Psoas muscle (tissue), 8 donors: ENCODE measurements around the gene DMXL1. TPM values are rescaled to one million over a fixed set of nuclear protein-coding genes. Genes with fewer than 3 reads are reported as not detected.

Source experiments
- ATAC-seq, 4 donors: fragments of 200-7000 bp; cut with Tn5 transposase; one replicate each; pipeline ENCODE4 v1.9.1; 2020; ENCODE audit warnings: moderate library complexity in 3 of 4, mild to moderate bottlenecking in 2 of 4
- DNase-seq, 2 donors: peaks; one replicate each; pipeline ENCODE4 v3.0.0-alpha.2; 2020
- H3K27ac ChIP-seq: fragments of 200-600 bp; one replicate; pipeline ENCODE4 v1.8.0; 2022
- H3K27me3 ChIP-seq, 3 donors: fragments of 200-600 bp in 1 of 3; one replicate each; pipeline versions ENCODE4 v1.6.1 to v1.8.0; 2013 to 2022; ENCODE audit warnings: low read length in 2 of 3, mild to moderate bottlenecking in 2 of 3, moderate library complexity in 1 of 3; ENCODE audit not compliant: insufficient read depth in 3 of 3
- H3K36me3 ChIP-seq, 2 donors: fragments of 200-600 bp in 1 of 2; one replicate each; pipeline versions ENCODE4 v1.6.1 to v1.8.0; 2013 to 2022; ENCODE audit warnings: low read depth in 1 of 2, mild to moderate bottlenecking in 1 of 2, moderate library complexity in 1 of 2; ENCODE audit not compliant: insufficient read depth in 1 of 2
- H3K4me1 ChIP-seq: fragments of 200-600 bp; one replicate; pipeline ENCODE4 v1.8.0; 2022
- H3K4me3 ChIP-seq: fragments of 200-600 bp; one replicate; pipeline ENCODE4 v1.8.0; 2022; ENCODE audit warnings: mild to moderate bottlenecking
- H3K9me3 ChIP-seq: fragments of 200-600 bp; one replicate; pipeline ENCODE4 v1.8.0; 2022
- CTCF ChIP-seq: fragments of 200-600 bp; IDR thresholded peaks from one replicate; pipeline ENCODE4 v1.8.0; 2022; ENCODE audit warnings: antibody characterized with exemption
- WGBS, 3 donors: extraction: QIAGEN DNeasy Blood & Tissue Kit; methylation state at CpG; one replicate each; pipeline versions ENCODE4 v1.1.6 to v1.1.7; 2013; 5-methylcytosine and 5-hydroxymethylcytosine counted together
- intact Hi-C, 2 donors: fragments of 100-400 bp; cut with DNase I; formaldehyde crosslinking; loops; one replicate each; pipeline versions ENCODE4 v1.11.0 to v1.14.2; 2022
- polyA plus RNA-seq, 3 donors: library from polyadenylated mRNA; stranded (reverse); fragments of 200-250 nt; gene quantifications; one replicate each; pipeline ENCODE4 v1.2.3, GENCODE V29; 2013
- total RNA-seq, 4 donors: library from RNA; stranded (reverse); fragmentation: NEBNext Ultra II Directional in 2 of 4; extraction: Animal tissue kit (Norgen Biotek cat#: 25700) in 2 of 4; gene quantifications; one replicate each; pipeline versions ENCODE4 v1.2.1 to v1.2.4, GENCODE V29; 2021 to 2023
- donor health status: healthy with polysubstance abuse.
- donor health status: DM: no; HTN: no; CAD: no; lungs with moderate emphysema.
- donor health status: Bipolar disorder and iron deficiency.
- donor health status: healthy.
- donor health status: DM: yes; HTN: yes; CAD: no.
- donor health status: DM: no; HTN: no; CAD: no.
- donor health status: DM: no; HTN: no; CAD: no.
- donor health status: DM: yes; HTN: yes; CAD: no.

Gene DMXL1
- total and polyA plus RNA-seq, 7 donors, result 5.1 to 21.7 (median 15.7) TPM

- Histone ChIP-seq H3K9me3 (peaks cover 7% of the 10 kb centered on the region), H3K4me3 (no peak overlapping the region), H3K27ac (no peak overlapping the region), H3K27me3 (no peaks in the 10 kb centered on the region), H3K36me3 (peaks cover 0 to 7% of the 10 kb centered on the region in 2 donors), H3K4me1 (no peaks in the 10 kb centered on the region)
- intact Hi-C loops, result no loop called here
- 88 to 94% (median 91%) methylated on average over 5 of the region's 5 CpGs for WGBS, 3 donors
- no peak for TF ChIP-seq CTCF
- no peak for DNase-seq
- no peak for ATAC-seq
These were observed 184.9 kb downstream of the DMXL1 start for GRCh38 chr5:119255571-119256356.

GRCh38 chr5:119257613-119258012 lies 186.7 kb downstream of the DMXL1 start:
- intact Hi-C loops, result no loop called here
- Histone ChIP-seq H3K4me1 (no peaks in the 10 kb centered on the region), H3K27me3 (no peaks in the 10 kb centered on the region), H3K4me3 (no peak overlapping the region), H3K36me3 (no peaks in the 10 kb centered on the region), H3K9me3 (peaks cover 7% of the 10 kb centered on the region), H3K27ac (no peak overlapping the region)
- TF ChIP-seq CTCF, result no peak
- DNase-seq (no peak), ATAC-seq (no peak)
- 93 to 98% (median 96%) methylated on average over 3 of the region's 3 CpGs for WGBS, 3 donors

GRCh38 chr5:119263639-119264038 lies 192.8 kb downstream of the DMXL1 start:
- Histone ChIP-seq H3K27ac (no peak overlapping the region), H3K9me3 (peaks cover 4% of the 10 kb centered on the region), H3K4me1 (peaks cover 3% of the 10 kb centered on the region), H3K36me3 (no peaks in the 10 kb centered on the region), H3K27me3 (no peaks in the 10 kb centered on the region), H3K4me3 (no peak overlapping the region)
- 87 to 93% (median 92%) methylated on average over 2 of the region's 2 CpGs for WGBS, 3 donors
- no peak for DNase-seq
- intact Hi-C loops, result no loop called here
- TF ChIP-seq CTCF, result no peak
- no peak for ATAC-seq

- Histone ChIP-seq H3K4me3 (no peak overlapping the region), H3K27ac (no peak overlapping the region), H3K27me3 (no peaks in the 10 kb centered on the region), H3K4me1 (peaks cover 3% of the 10 kb centered on the region), H3K9me3 (peaks cover 4% of the 10 kb centered on the region), H3K36me3 (no peaks in the 10 kb centered on the region)
- WGBS, 3 donors, result 0% methylated on average over 1 of the region's 1 CpG
- DNase-seq (no peak), ATAC-seq (no peak)
- intact Hi-C loops, result no loop called here
- no peak for TF ChIP-seq CTCF
These were observed 193.3 kb downstream of the DMXL1 start for GRCh38 chr5:119264186-119264585.
